ENCODE results near the gene MOSPD3. TPM values are rescaled to one million over a fixed set of nuclear protein-coding genes. Genes with fewer than 3 reads are reported as not detected.

The MOSPD3 gene
- total RNA-seq, 1 donor: 5.1 TPM

- Histone ChIP-seq H3K27ac (ENCODE audit: low read depth, low read length) (no peak overlapping the region), H4K20me1 (ENCODE audit: insufficient read depth, low read length) (no peaks in the 10 kb centered on the region), H3K4me1 (ENCODE audit: insufficient read depth, low read length) (no peaks in the 10 kb centered on the region), H3K9me3 (ENCODE audit: low read depth, low read length) (no peaks in the 10 kb centered on the region), H3K4me2 (ENCODE audit: insufficient read depth, low read length) (no peak overlapping the region), H3K4me3 (ENCODE audit: insufficient read depth, low read length) (no peak overlapping the region), H3K79me2 (ENCODE audit: insufficient read depth, low read length) (no peaks in the 10 kb centered on the region), H3K27me3 (ENCODE audit: insufficient read depth, low read length) (no peaks in the 10 kb centered on the region), H3K36me3 (ENCODE audit: insufficient read depth, low read length) (no peaks in the 10 kb centered on the region), H2AFZ (ENCODE audit: low read length) (no peak overlapping the region)
- TF ChIP-seq CTCF (IDR thresholded peaks at IDR 0.05; ENCODE audit: extremely low read depth, low read depth, low read length): no peak
- peak; percentile 19 for DNase-seq (ENCODE audit: insufficient read length, low spot score, missing footprints)
These were observed 9.2 kb downstream of the MOSPD3 start for GRCh38 chr7:100621554-100621953.

- Histone ChIP-seq H3K27me3 (ENCODE audit: insufficient read depth, low read length) (no peaks in the 10 kb centered on the region), H3K4me1 (ENCODE audit: insufficient read depth, low read length) (no peaks in the 10 kb centered on the region), H3K4me3 (ENCODE audit: insufficient read depth, low read length) (no peak overlapping the region), H2AFZ (ENCODE audit: low read length) (no peak overlapping the region), H3K36me3 (ENCODE audit: insufficient read depth, low read length) (no peaks in the 10 kb centered on the region), H4K20me1 (ENCODE audit: insufficient read depth, low read length) (no peaks in the 10 kb centered on the region), H3K4me2 (ENCODE audit: insufficient read depth, low read length) (no peak overlapping the region), H3K9me3 (ENCODE audit: low read depth, low read length) (no peaks in the 10 kb centered on the region), H3K79me2 (ENCODE audit: insufficient read depth, low read length) (no peaks in the 10 kb centered on the region), H3K27ac (ENCODE audit: low read depth, low read length) (no peak overlapping the region)
- no peak for TF ChIP-seq CTCF (IDR thresholded peaks at IDR 0.05; ENCODE audit: extremely low read depth, low read depth, low read length)
- DNase-seq (ENCODE audit: insufficient read length, low spot score, missing footprints): peak; percentile 26
These were observed 11.8 kb downstream of the MOSPD3 start for GRCh38 chr7:100623951-100624824.

GRCh38 chr7:100626055-100626454 is 13.7 kb downstream of the MOSPD3 start:
- Histone ChIP-seq H3K9me3 (ENCODE audit: low read depth, low read length) (no peaks in the 10 kb centered on the region), H3K27ac (ENCODE audit: low read depth, low read length) (no peak overlapping the region), H4K20me1 (ENCODE audit: insufficient read depth, low read length) (no peaks in the 10 kb centered on the region), H3K79me2 (ENCODE audit: insufficient read depth, low read length) (no peaks in the 10 kb centered on the region), H3K27me3 (ENCODE audit: insufficient read depth, low read length) (no peaks in the 10 kb centered on the region), H2AFZ (ENCODE audit: low read length) (peak overlapping the region; percentile 65), H3K4me2 (ENCODE audit: insufficient read depth, low read length) (peak overlapping the region; percentile 74), H3K36me3 (ENCODE audit: insufficient read depth, low read length) (no peaks in the 10 kb centered on the region), H3K4me1 (ENCODE audit: insufficient read depth, low read length) (no peaks in the 10 kb centered on the region), H3K4me3 (ENCODE audit: insufficient read depth, low read length) (peak overlapping the region; percentile 53)
- DNase-seq (ENCODE audit: insufficient read length, low spot score, missing footprints): peak; percentile 63
- TF ChIP-seq CTCF (IDR thresholded peaks at IDR 0.05; ENCODE audit: extremely low read depth, low read depth, low read length): no peak

GRCh38 chr7:100626530-100627237 is 14.3 kb downstream of the MOSPD3 start:
- peak overlapping the region; percentile 65 for H2AFZ ChIP-seq (ENCODE audit: low read length)
- H3K27ac ChIP-seq (ENCODE audit: low read depth, low read length): no peak overlapping the region
- H3K36me3 ChIP-seq (ENCODE audit: insufficient read depth, low read length): no peaks in the 10 kb centered on the region
- H4K20me1 ChIP-seq (ENCODE audit: insufficient read depth, low read length): no peaks in the 10 kb centered on the region
- H3K4me2 ChIP-seq (ENCODE audit: insufficient read depth, low read length): peak overlapping the region; percentile 74
- H3K79me2 ChIP-seq (ENCODE audit: insufficient read depth, low read length): no peaks in the 10 kb centered on the region
- H3K4me1 ChIP-seq (ENCODE audit: insufficient read depth, low read length): no peaks in the 10 kb centered on the region
- TF ChIP-seq CTCF (IDR thresholded peaks at IDR 0.05; ENCODE audit: extremely low read depth, low read depth, low read length): no peak
- peak overlapping the region; percentile 53 for H3K4me3 ChIP-seq (ENCODE audit: insufficient read depth, low read length)
- H3K27me3 ChIP-seq (ENCODE audit: insufficient read depth, low read length): peaks cover 1% of the 10 kb centered on the region
- no peaks in the 10 kb centered on the region for H3K9me3 ChIP-seq (ENCODE audit: low read depth, low read length)
- DNase-seq (ENCODE audit: insufficient read length, low spot score, missing footprints): peak; percentile 99

Data from osteoblast (primary cell).